ENCODE results near the gene ARHGAP23. TPM values are rescaled to one million over a fixed set of nuclear protein-coding genes. Genes with fewer than 3 reads are reported as not detected.

The ARHGAP23 gene
- polyA plus RNA-seq, 1 donor (not counting 4 experiments of a cell fraction or from before 2014, with no cell fraction given), result 6.1 TPM

DNA sequence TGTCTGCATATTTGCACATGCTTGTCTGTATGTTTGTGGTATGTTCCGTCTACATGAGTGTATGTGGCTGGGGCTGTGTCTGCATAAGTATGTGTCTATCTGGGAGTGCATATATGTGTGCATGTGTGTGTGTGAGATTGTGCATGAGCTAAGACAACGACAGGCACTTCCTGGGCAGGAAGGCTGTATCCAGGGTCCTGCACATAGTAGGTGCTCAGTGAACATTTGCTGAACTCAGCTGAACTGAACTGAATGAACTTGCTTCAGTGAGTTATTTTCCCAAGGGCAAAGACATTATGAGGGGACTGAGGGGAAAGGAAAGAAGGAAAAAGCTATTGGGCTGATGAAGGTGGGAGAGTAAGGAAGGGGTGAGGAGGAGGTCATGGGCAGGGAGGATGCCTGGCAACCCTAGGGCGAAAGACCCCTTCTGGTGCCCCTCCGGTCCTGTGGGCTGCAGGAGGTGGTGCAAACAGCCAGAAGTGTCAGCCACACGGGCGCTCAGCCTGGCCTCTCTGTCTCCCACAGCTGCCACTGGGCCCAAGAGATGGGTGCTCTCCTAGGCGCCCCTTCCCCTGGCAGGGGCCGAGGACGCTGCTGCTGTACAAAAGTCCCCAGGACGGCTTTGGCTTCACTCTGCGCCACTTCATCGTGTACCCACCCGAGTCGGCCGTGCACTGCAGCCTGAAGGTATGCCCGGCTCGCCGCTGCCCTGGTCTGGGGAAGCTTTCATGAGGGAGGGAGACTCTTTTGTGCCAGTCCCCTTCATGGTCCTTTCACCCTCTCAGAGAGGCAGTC is 29.5 kb downstream of the ARHGAP23 start:
- H4K20me1 ChIP-seq (ENCODE audit: control insufficient read depth, extremely low read depth, insufficient read depth, low read length), result peaks cover 15% of the 10 kb centered on the region
- H3K27ac ChIP-seq (ENCODE audit: control insufficient read depth, insufficient read depth, low read length), result no peak overlapping the region
- peaks cover 15% of the 10 kb centered on the region for H3K79me2 ChIP-seq (ENCODE audit: control insufficient read depth, insufficient read depth, low read length)
- DNase-seq (ENCODE audit: low read depth, low spot score), result no peak
- no peak overlapping the region for H3K9ac ChIP-seq (ENCODE audit: control insufficient read depth, extremely low read depth, insufficient read depth, low read length)
- no peak for TF ChIP-seq CTCF (optimal IDR thresholded peaks at IDR 0.05 in 1 of 3, IDR thresholded peaks at IDR 0.05 in 1 of 3, conservative IDR thresholded peaks at IDR 0.05 in 1 of 3; ENCODE audit: extremely low read depth in 1 of 3, insufficient read depth in 2 of 3, low read length in 3 of 3)
- TF ChIP-seq EZH2 (IDR thresholded peaks at IDR 0.05; ENCODE audit: low read length), result no peak
- no peak for FAIRE-seq
- no peak overlapping the region for H3K4me2 ChIP-seq (ENCODE audit: control insufficient read depth, extremely low read depth, insufficient read depth, low read depth, low read length)
- no peak overlapping the region for H3K4me3 ChIP-seq (ENCODE audit: control insufficient read depth in 2 of 3, extremely low read depth in 1 of 3, insufficient read depth in 2 of 3, low read depth in 1 of 3, low read length in 3 of 3)
- peaks cover 28% of the 10 kb centered on the region for H3K4me1 ChIP-seq (ENCODE audit: control insufficient read depth, extremely low read depth, insufficient read depth, low read length)
- dilution Hi-C loops (cut with MboI; ENCODE audit: extremely low pct_ligation_motif_present, low sequenced_read_pairs), result no loop called here
- no peaks in the 10 kb centered on the region for H3K27me3 ChIP-seq (ENCODE audit: control insufficient read depth, extremely low read depth, insufficient read depth, low read length)
- no peak overlapping the region for H2AFZ ChIP-seq (ENCODE audit: control insufficient read depth, low read length)
- H3K9me1 ChIP-seq (ENCODE audit: control insufficient read depth, extremely low read depth, insufficient read depth, low read length), result peaks cover 2% of the 10 kb centered on the region
- peaks cover 14 to 33% of the 10 kb centered on the region in 2 experiments for H3K36me3 ChIP-seq (ENCODE audit: control insufficient read depth in 2 of 2, extremely low read depth in 1 of 2, insufficient read depth in 2 of 2, low read length in 2 of 2)
- no peaks in the 10 kb centered on the region for H3K9me3 ChIP-seq (ENCODE audit: control insufficient read depth, low read depth, low read length)

DNA sequence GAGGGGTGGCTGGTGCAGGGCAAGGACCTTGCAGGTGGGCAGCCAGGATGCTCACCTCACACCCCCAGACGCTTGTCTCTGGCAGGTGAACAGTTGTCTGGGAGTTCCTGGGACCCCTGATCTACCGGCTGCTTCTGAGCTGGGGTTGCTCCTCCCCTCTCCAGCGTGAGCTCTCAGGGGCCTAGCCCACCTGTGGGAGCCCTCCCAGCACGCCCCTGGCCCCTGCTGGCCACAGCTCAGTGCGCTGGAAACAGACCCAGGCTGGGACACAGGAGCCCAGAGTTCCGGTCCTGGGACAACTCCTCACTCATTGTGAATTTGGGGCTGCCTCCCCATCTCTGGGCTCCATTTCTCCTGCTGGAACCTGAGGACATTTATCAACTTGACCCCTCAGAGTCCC is 30.3 kb downstream of the ARHGAP23 start:
- FAIRE-seq, result no peak
- H3K4me3 ChIP-seq (ENCODE audit: control insufficient read depth in 2 of 3, extremely low read depth in 1 of 3, insufficient read depth in 2 of 3, low read depth in 1 of 3, low read length in 3 of 3), result no peak overlapping the region
- peaks cover 15% of the 10 kb centered on the region for H4K20me1 ChIP-seq (ENCODE audit: control insufficient read depth, extremely low read depth, insufficient read depth, low read length)
- peaks cover 2% of the 10 kb centered on the region for H3K9me1 ChIP-seq (ENCODE audit: control insufficient read depth, extremely low read depth, insufficient read depth, low read length)
- no peak for TF ChIP-seq CTCF (optimal IDR thresholded peaks at IDR 0.05 in 1 of 3, IDR thresholded peaks at IDR 0.05 in 1 of 3, conservative IDR thresholded peaks at IDR 0.05 in 1 of 3; ENCODE audit: extremely low read depth in 1 of 3, insufficient read depth in 2 of 3, low read length in 3 of 3)
- no peak for TF ChIP-seq EZH2 (IDR thresholded peaks at IDR 0.05; ENCODE audit: low read length)
- H3K27me3 ChIP-seq (ENCODE audit: control insufficient read depth, extremely low read depth, insufficient read depth, low read length), result no peaks in the 10 kb centered on the region
- H3K4me1 ChIP-seq (ENCODE audit: control insufficient read depth, extremely low read depth, insufficient read depth, low read length), result peaks cover 23% of the 10 kb centered on the region
- no peak overlapping the region for H2AFZ ChIP-seq (ENCODE audit: control insufficient read depth, low read length)
- H3K79me2 ChIP-seq (ENCODE audit: control insufficient read depth, insufficient read depth, low read length), result peaks cover 15% of the 10 kb centered on the region
- H3K9ac ChIP-seq (ENCODE audit: control insufficient read depth, extremely low read depth, insufficient read depth, low read length), result no peak overlapping the region
- DNase-seq (ENCODE audit: low read depth, low spot score), result no peak
- H3K36me3 ChIP-seq (ENCODE audit: control insufficient read depth in 2 of 2, extremely low read depth in 1 of 2, insufficient read depth in 2 of 2, low read length in 2 of 2), result peaks cover 18 to 40% of the 10 kb centered on the region in 2 experiments
- dilution Hi-C loops (cut with MboI; ENCODE audit: extremely low pct_ligation_motif_present, low sequenced_read_pairs), result no loop called here
- H3K4me2 ChIP-seq (ENCODE audit: control insufficient read depth, extremely low read depth, insufficient read depth, low read depth, low read length), result no peak overlapping the region
- no peak overlapping the region for H3K27ac ChIP-seq (ENCODE audit: control insufficient read depth, insufficient read depth, low read length)
- H3K9me3 ChIP-seq (ENCODE audit: control insufficient read depth, low read depth, low read length), result no peaks in the 10 kb centered on the region

All from keratinocyte (primary cell).